ENCODE results near the gene PPP1R12B. TPM values are rescaled to one million over a fixed set of nuclear protein-coding genes. Genes with fewer than 3 reads are reported as not detected.

The PPP1R12B gene
- total RNA-seq, 1 experiment from 2014 or later, result 17.0 TPM

GRCh38 chr1:202355944-202356553, 7.5 kb downstream of the PPP1R12B start:
- H3K4me3 ChIP-seq (ENCODE audit: low read depth, low read length, poor library complexity, severe bottlenecking), result no peak overlapping the region
- no peak for TF ChIP-seq CTCF (conservative IDR thresholded peaks at IDR 0.05; ENCODE audit: low read depth, low read length)
- no peak for TF ChIP-seq EZH2 (IDR thresholded peaks at IDR 0.05; ENCODE audit: borderline replicate concordance, low read depth, low read length, poor library complexity, severe bottlenecking)
- no peaks in the 10 kb centered on the region for H3K27me3 ChIP-seq (replicated peaks; ENCODE audit: insufficient read depth, low read depth, low read length, poor library complexity)
- no TSS peak for BruUV-seq (replicated peaks)
- H3K36me3 ChIP-seq (ENCODE audit: insufficient read depth, low read length, poor library complexity, severe bottlenecking), result no peaks in the 10 kb centered on the region
- H3K4me1 ChIP-seq (ENCODE audit: insufficient read depth, low read length, poor library complexity, severe bottlenecking), result no peaks in the 10 kb centered on the region
- no peaks in the 10 kb centered on the region for H3K9me3 ChIP-seq (ENCODE audit: low read depth, low read length, poor library complexity, severe bottlenecking)
- ChIA-PET CTCF (no interaction called here), POLR2A (ENCODE audit: low non-redundant PET) (no interaction called here)
- intact Hi-C loops (cut with micrococcal nuclease; ENCODE audit: unreplicated experiment), result no loop called here
- H3K27ac ChIP-seq (ENCODE audit: low read depth, low read length, poor library complexity, severe bottlenecking), result no peak overlapping the region
- DNase-seq (ENCODE audit: low spot score), result no peak

- H3K36me3 ChIP-seq (ENCODE audit: insufficient read depth, low read length, poor library complexity, severe bottlenecking), result no peaks in the 10 kb centered on the region
- intact Hi-C loops (cut with micrococcal nuclease; ENCODE audit: unreplicated experiment), result no loop called here
- H3K4me1 ChIP-seq (ENCODE audit: insufficient read depth, low read length, poor library complexity, severe bottlenecking), result no peaks in the 10 kb centered on the region
- no TSS peak for BruUV-seq (replicated peaks)
- H3K4me3 ChIP-seq (ENCODE audit: low read depth, low read length, poor library complexity, severe bottlenecking), result no peak overlapping the region
- no peak for DNase-seq (ENCODE audit: low spot score)
- TF ChIP-seq EZH2 (IDR thresholded peaks at IDR 0.05; ENCODE audit: borderline replicate concordance, low read depth, low read length, poor library complexity, severe bottlenecking) (no peak), CTCF (conservative IDR thresholded peaks at IDR 0.05; ENCODE audit: low read depth, low read length) (no peak)
- ChIA-PET CTCF (no interaction called here), POLR2A (ENCODE audit: low non-redundant PET) (no interaction called here)
- no peaks in the 10 kb centered on the region for H3K9me3 ChIP-seq (ENCODE audit: low read depth, low read length, poor library complexity, severe bottlenecking)
- H3K27ac ChIP-seq (ENCODE audit: low read depth, low read length, poor library complexity, severe bottlenecking), result no peak overlapping the region
- no peaks in the 10 kb centered on the region for H3K27me3 ChIP-seq (replicated peaks; ENCODE audit: insufficient read depth, low read depth, low read length, poor library complexity)
Measured at GRCh38 chr1:202357506-202357905, 9.0 kb downstream of the PPP1R12B start.

- no peak for DNase-seq (ENCODE audit: low spot score)
- Histone ChIP-seq H3K27ac (ENCODE audit: low read depth, low read length, poor library complexity, severe bottlenecking) (no peak overlapping the region), H3K4me1 (ENCODE audit: insufficient read depth, low read length, poor library complexity, severe bottlenecking) (no peaks in the 10 kb centered on the region), H3K9me3 (ENCODE audit: low read depth, low read length, poor library complexity, severe bottlenecking) (no peaks in the 10 kb centered on the region), H3K4me3 (ENCODE audit: low read depth, low read length, poor library complexity, severe bottlenecking) (no peak overlapping the region), H3K27me3 (replicated peaks; ENCODE audit: insufficient read depth, low read depth, low read length, poor library complexity) (no peaks in the 10 kb centered on the region), H3K36me3 (ENCODE audit: insufficient read depth, low read length, poor library complexity, severe bottlenecking) (no peaks in the 10 kb centered on the region)
- intact Hi-C loops (cut with micrococcal nuclease; ENCODE audit: unreplicated experiment), result no loop called here
- ChIA-PET CTCF (no interaction called here), POLR2A (ENCODE audit: low non-redundant PET) (no interaction called here)
- TF ChIP-seq CTCF (conservative IDR thresholded peaks at IDR 0.05; ENCODE audit: low read depth, low read length), result no peak
- no peak for TF ChIP-seq EZH2 (IDR thresholded peaks at IDR 0.05; ENCODE audit: borderline replicate concordance, low read depth, low read length, poor library complexity, severe bottlenecking)
- no TSS peak for BruUV-seq (replicated peaks)
Measured at GRCh38 chr1:202361224-202361623, 12.7 kb downstream of the PPP1R12B start.

Measured in A673 (cell line).